Duodenal mucosa (tissue), 2 donors: ENCODE data around the gene PGRMC2.

Source experiments
- H3K27ac ChIP-seq: one replicate; pipeline ENCODE4 v1.7.0; 2013; ENCODE audit warnings: low read depth, low read length
- H3K27me3 ChIP-seq, 2 donors: one replicate each; pipeline ENCODE4 v1.7.0; 2013; ENCODE audit warnings: low read length in 2 of 2, control low read depth in 1 of 2; ENCODE audit not compliant: insufficient read depth in 2 of 2, control insufficient read depth in 1 of 2
- H3K36me3 ChIP-seq, 2 donors: one replicate each; pipeline ENCODE4 v1.7.0; 2013; ENCODE audit warnings: low read length in 2 of 2, control low read depth in 1 of 2; ENCODE audit not compliant: insufficient read depth in 2 of 2, control insufficient read depth in 1 of 2
- H3K4me1 ChIP-seq, 2 donors: one replicate each; pipeline ENCODE4 v1.7.0; 2013; ENCODE audit warnings: low read length in 2 of 2, control low read depth in 1 of 2; ENCODE audit not compliant: insufficient read depth in 2 of 2, control insufficient read depth in 1 of 2
- H3K4me3 ChIP-seq, 2 donors: one replicate each; pipeline ENCODE4 v1.7.0; 2013; ENCODE audit warnings: low read length in 2 of 2, low read depth in 1 of 2
- H3K9ac ChIP-seq, 2 donors: one replicate each; pipeline ENCODE4 v1.7.0; 2013; ENCODE audit warnings: low read length in 2 of 2, low read depth in 1 of 2
- H3K9me3 ChIP-seq, 2 donors: one replicate each; pipeline ENCODE4 v1.7.0; 2013; ENCODE audit warnings: low read length in 2 of 2, control low read depth in 1 of 2; ENCODE audit not compliant: control insufficient read depth in 1 of 2

Gene PGRMC2

GRCh38 chr4:128287141-128287870 is at the start of gene PGRMC2:
Gene PGRMC2 (minus strand): TSS chr4:128287813. CDS start chr4:128287790, 23 bp downstream.
- Histone ChIP-seq H3K9me3 (no peaks in the 10 kb centered on the region), H3K36me3 (no peaks in the 10 kb centered on the region), H3K4me3 (peak within 1 kb of the TSS; percentile 82 to 87), H3K27ac (peak within 1 kb of the TSS; percentile 92), H3K9ac (peak within 1 kb of the TSS; percentile 82 to 96), H3K4me1 (peaks cover 18 to 23% of the 10 kb centered on the region in 2 donors), H3K27me3 (no peaks in the 10 kb centered on the region)

- no peak overlapping the region for H3K27ac ChIP-seq
- no peak overlapping the region for H3K4me3 ChIP-seq
These were observed 47.9 kb upstream of the PGRMC2 start for GRCh38 chr4:128335541-128335940.

GRCh38 chr4:128334256-128334655 is 46.6 kb upstream of the PGRMC2 start:
- no peaks in the 10 kb centered on the region for H3K9me3 ChIP-seq
- no peaks in the 10 kb centered on the region for H3K27me3 ChIP-seq
- H3K27ac ChIP-seq = no peak overlapping the region

More at GRCh38 chr4:128335541-128335940, 47.9 kb upstream of the PGRMC2 start:
- Histone ChIP-seq H3K27me3 (no peaks in the 10 kb centered on the region), H3K9me3 (no peaks in the 10 kb centered on the region), H3K9ac (no peak overlapping the region), H3K4me1 (no peaks in the 10 kb centered on the region), H3K36me3 (no peaks in the 10 kb centered on the region)

GRCh38 chr4:128333309-128334018 is 45.9 kb upstream of the PGRMC2 start:
- H3K4me1 ChIP-seq = no peaks in the 10 kb centered on the region
- H3K27ac ChIP-seq = no peak overlapping the region
- no peak overlapping the region for H3K9ac ChIP-seq
- H3K9me3 ChIP-seq = no peaks in the 10 kb centered on the region
- no peak overlapping the region for H3K4me3 ChIP-seq
- H3K27me3 ChIP-seq = no peaks in the 10 kb centered on the region
- H3K36me3 ChIP-seq = no peaks in the 10 kb centered on the region

More at GRCh38 chr4:128334256-128334655, 46.6 kb upstream of the PGRMC2 start:
- Histone ChIP-seq H3K9ac (no peak overlapping the region), H3K4me1 (no peaks in the 10 kb centered on the region), H3K4me3 (no peak overlapping the region), H3K36me3 (no peaks in the 10 kb centered on the region)

GRCh38 chr4:128332081-128332480 is 44.5 kb upstream of the PGRMC2 start:
- Histone ChIP-seq H3K27ac (no peak overlapping the region), H3K9me3 (no peaks in the 10 kb centered on the region), H3K27me3 (no peaks in the 10 kb centered on the region), H3K4me3 (no peak overlapping the region), H3K36me3 (no peaks in the 10 kb centered on the region), H3K4me1 (no peaks in the 10 kb centered on the region), H3K9ac (no peak overlapping the region)

GRCh38 chr4:128329638-128330037 is 42.0 kb upstream of the PGRMC2 start:
- Histone ChIP-seq H3K27ac (no peak overlapping the region), H3K9ac (no peak overlapping the region), H3K4me3 (no peak overlapping the region), H3K27me3 (no peaks in the 10 kb centered on the region), H3K36me3 (no peaks in the 10 kb centered on the region), H3K9me3 (no peaks in the 10 kb centered on the region), H3K4me1 (no peaks in the 10 kb centered on the region)

GRCh38 chr4:128328106-128328505 is 40.5 kb upstream of the PGRMC2 start:
- Histone ChIP-seq H3K9ac (no peak overlapping the region), H3K4me3 (no peak overlapping the region), H3K27me3 (no peaks in the 10 kb centered on the region), H3K9me3 (no peaks in the 10 kb centered on the region), H3K27ac (no peak overlapping the region), H3K4me1 (no peaks in the 10 kb centered on the region), H3K36me3 (no peaks in the 10 kb centered on the region)

- Histone ChIP-seq H3K9ac (no peak overlapping the region), H3K4me3 (no peak overlapping the region), H3K27ac (no peak overlapping the region), H3K36me3 (no peaks in the 10 kb centered on the region), H3K9me3 (no peaks in the 10 kb centered on the region), H3K4me1 (no peaks in the 10 kb centered on the region), H3K27me3 (no peaks in the 10 kb centered on the region)
These were observed 35.8 kb upstream of the PGRMC2 start for GRCh38 chr4:128323401-128323800.

GRCh38 chr4:128322986-128323385 is 35.4 kb upstream of the PGRMC2 start:
- no peaks in the 10 kb centered on the region for H3K9me3 ChIP-seq
- no peaks in the 10 kb centered on the region for H3K27me3 ChIP-seq

GRCh38 chr4:128322311-128322710 is 34.7 kb upstream of the PGRMC2 start:
- Histone ChIP-seq H3K4me1 (no peaks in the 10 kb centered on the region), H3K27me3 (no peaks in the 10 kb centered on the region), H3K27ac (no peak overlapping the region), H3K9ac (no peak overlapping the region), H3K36me3 (no peaks in the 10 kb centered on the region), H3K9me3 (no peaks in the 10 kb centered on the region), H3K4me3 (no peak overlapping the region)

More at GRCh38 chr4:128322986-128323385, 35.4 kb upstream of the PGRMC2 start:
- Histone ChIP-seq H3K4me3 (no peak overlapping the region), H3K27ac (no peak overlapping the region), H3K36me3 (no peaks in the 10 kb centered on the region), H3K9ac (no peak overlapping the region), H3K4me1 (no peaks in the 10 kb centered on the region)
